ENCODE data around the gene TNF.

The TNF gene

GRCh38 chr6:31575335-31575901, at the start of gene TNF:
TNF (plus strand) TSS chr6:31575565; CDS start chr6:31575742, 177 bp downstream.
- no peak for DNase-seq

GRCh38 chr6:31525932-31526591, 49.3 kb upstream of the TNF start:
- peak; percentile 50 for DNase-seq

DNA sequence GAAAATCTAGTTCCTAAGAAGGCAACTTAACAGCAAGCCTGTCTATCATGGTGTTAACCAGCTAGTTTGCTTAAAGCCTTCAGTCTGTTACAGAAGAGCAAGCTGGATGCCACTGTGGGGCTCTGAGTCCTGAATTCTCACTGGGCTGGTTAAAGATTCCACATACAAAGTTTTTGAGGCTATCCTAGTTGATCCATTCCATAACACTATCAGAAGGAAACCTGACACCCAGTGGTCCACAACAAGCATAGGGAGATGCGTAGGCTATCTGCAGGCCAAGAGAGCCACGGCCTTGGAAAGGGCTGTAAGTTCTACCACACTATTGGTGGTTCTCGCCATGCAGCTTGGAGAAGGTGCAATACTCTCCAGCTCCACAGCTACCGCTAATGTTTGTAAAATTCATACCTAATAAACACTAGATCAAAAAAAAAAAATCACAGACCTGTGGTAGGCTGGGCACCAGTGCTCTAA, 47.0 kb upstream of the TNF start:
- no peak for DNase-seq

DNA sequence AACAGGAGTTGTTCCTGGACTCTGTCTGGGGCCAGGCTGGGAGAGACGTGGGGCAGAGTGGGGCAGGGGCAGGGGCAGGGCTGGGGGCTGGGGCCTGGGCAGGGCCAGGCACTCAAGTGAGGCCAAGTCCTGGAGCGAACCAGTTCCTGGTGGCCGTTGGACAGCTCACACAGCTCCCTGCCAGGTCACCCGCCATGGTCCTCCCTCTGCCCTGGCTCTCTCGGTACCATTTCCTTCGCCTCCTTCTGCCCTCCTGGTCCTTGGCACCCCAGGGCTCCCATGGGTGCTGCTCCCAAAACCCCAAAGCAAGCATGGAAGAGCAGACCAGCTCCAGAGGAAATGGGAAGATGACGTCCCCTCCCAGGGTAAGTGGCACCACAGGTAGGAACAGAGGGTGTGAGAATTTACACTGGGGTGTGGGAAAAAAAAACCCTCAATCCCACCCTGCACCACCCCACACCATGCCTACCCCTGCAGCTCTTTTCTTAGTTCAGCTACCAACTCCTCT, 46.5 kb upstream of the TNF start, which contains the start of gene MCCD1:
Gene MCCD1, plus strand, starts transcription at position 142 of the 508 bp plus-strand sequence. Its CDS starts 53 bp downstream, at position 195.
- no peak for DNase-seq

DNA sequence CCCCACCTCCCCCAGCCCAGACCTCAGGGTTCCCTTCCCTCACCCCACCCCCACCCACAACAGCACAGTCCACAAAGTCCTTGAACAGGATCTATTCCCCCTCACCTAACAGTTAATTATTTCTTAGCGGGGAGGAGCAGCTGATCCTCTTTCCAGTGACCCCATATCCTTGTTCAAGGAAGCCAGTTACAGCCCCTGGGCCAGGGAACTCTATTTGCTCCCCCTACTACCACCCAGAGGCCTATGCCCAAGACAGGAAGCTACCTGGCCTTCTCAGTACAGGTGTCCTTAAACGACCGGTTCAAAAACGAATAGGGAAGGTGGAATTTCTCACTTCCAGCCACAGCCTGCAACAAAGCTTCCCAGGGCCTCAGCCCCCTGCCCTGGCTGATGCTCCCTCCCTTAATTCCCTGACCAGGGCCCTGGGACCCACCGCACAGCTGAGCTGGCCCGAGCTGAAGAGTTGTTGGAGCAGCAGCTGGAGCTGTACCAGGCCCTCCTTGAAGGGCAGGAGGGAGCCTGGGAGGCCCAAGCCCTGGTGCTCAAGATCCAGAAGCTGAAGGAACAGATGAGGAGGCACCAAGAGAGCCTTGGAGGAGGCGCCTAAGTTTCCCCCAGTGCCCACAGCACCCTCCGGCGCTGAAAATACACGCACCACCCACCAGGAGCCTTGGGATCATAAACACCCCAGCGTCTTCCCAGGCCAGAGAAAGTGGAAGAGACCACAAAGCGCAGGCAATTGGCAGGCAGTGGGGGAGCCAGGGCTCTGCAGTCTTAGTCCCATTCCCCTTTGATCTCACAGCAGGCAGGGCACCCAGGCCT, 45.8 kb upstream of the TNF start:
- no peak for DNase-seq

- no peak for DNase-seq
These were observed 44.7 kb upstream of the TNF start for GRCh38 chr6:31530659-31531058.

GRCh38 chr6:31531162-31531561, 44.2 kb upstream of the TNF start:
- DNase-seq = no peak

- DNase-seq = no peak
These were observed 43.4 kb upstream of the TNF start for GRCh38 chr6:31531771-31532643.

DNA sequence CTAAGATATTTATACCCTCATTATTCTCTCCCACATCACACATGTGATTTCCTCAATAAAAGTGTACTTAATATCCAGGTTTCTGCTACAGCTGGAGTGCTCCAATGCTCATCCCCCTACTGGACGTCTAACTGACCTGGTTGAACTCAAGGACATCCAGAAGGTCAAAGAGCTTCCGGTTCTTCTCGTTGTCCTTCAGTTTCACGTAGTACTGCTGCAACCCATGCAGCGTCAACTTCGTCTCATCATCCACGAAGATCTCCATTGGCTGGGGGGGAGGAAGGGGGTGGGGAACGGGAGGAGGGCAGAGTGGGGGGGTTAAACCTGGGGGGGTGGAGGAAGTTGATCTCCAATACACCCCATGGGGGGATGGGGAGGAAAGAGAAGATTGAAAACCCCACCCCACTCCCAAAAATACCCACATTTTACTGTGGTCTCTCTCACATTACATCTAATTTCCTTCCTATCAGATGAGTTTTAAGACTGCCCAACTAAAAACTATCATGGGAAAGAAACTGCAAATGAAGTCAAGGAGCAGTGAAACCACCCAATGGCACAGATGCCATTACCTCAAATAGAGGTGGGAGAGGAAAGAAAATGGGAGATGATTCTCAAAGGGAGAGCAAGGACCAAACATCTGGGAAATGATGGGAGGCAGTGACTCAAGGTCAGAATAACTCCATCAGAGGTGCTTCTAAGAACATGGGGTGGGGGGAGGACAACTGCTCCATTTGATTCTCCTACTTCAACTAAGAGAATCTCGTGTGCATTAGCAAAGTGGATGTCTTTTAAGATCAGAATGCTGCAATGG, 42.5 kb upstream of the TNF start:
- no peak for DNase-seq

DNA sequence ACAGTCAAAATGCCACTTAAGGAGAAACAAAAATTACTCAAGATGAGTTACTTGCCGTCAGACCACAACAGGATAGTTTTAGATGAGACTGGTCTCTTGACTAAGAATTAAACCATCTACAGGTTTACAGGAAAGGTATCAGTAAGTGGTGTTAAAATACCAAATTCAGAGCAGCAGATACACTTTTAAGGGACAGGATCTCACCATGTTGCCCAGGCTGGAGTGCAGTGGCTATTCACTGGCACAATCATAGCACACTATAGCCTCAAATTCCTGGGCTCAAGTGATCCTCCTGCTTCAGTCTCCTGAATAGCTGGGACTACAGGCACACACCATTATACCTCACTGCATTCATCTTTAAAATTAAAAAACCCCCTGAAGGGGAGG, 41.9 kb upstream of the TNF start:
- no peak for DNase-seq

DNA sequence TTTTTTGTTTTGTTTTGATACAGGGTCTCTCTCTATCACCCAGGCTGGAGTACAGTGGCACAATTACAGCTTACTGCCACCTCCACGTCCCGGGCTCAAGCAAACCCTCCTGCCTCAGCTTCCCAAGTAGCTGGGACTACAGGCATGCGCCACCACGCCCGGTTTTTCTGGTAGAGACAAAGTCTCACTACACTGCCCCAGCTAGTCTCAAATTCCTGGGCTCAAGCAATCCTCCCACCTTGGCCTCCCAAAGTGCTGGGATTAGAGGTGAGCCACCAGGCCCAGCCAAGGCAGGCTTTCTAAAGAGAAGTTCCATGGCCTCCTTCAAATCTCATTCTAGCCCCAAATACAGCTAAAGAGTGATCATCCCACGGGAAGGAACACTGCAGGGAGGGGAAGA, 41.4 kb upstream of the TNF start:
- no peak for DNase-seq

- no peak for DNase-seq
These were observed 40.8 kb upstream of the TNF start for GRCh38 chr6:31534521-31535040.

- no peak for DNase-seq
These were observed 39.6 kb upstream of the TNF start for GRCh38 chr6:31535538-31536324.

GRCh38 chr6:31538805-31539400, 36.5 kb upstream of the TNF start:
- no peak for DNase-seq

DNA sequence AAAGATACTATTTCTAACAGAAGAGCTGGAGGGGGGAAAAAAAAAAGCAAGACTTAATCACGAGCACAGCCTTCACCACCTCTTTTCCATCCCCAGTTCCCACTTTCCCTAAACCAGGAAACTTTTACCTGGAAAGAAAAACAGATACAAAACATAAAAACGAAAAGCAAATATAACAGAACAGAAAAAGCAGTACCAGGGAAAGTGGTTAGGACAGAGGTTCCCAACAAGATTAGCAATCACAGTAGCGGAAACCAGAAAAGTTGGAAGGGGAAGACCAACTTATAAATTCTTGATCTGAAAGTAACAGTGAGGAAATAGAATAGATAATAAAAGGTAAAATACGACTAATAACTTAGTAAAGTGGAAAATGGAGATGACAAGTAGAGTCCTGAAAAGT, 34.7 kb upstream of the TNF start:
- no peak for DNase-seq

GRCh38 chr6:31541059-31541657, 34.2 kb upstream of the TNF start:
- DNase-seq = peak; percentile 40

DNA sequence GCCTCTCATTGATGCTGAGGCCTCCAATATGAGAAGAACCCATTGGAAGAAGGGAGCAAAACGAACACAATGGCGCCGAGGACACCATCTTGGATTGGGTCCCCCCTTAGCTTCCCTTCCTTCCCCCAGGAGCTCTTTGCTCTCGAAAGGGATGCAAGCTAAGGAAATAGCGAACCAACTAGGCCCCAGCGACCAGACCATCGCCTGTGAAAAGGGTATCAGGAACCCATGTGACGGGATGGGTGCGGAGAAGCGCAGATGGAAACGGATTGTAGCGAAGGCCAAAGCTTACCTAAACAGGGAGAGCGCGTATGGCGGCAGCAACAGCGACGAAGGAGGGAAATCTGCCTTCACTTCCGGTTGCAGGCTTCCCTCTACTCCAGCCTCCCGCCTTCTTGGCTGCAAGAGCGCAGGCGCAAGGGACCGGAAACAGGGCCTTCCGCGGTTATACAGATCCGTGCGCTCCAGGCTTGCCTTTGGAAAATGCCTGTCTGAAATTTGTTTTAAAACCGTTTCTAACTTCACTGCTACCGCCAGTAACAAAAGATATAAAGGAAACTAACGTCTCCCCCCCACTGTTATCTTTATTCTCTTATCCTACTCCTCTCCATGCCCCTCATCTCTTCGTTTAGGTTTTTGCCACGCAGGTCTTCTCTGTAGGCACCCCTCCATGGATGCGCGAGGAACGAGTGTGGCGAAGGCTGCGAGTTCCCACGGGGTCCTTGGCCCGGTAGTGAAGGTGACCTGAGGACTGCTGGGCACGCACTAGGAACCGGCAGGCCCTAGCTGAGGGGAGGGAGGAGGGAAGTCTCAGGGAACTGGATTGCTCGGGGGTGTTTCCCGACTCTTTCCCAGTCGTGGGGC, 33.5 kb upstream of the TNF start, which contains the start of gene DDX39B:
Gene DDX39B, minus strand, starts transcription at position 346 of the 864 bp plus-strand sequence. CDS start 1,471 bp downstream, outside the sequence.
- DNase-seq = peak; percentile 97

DNA sequence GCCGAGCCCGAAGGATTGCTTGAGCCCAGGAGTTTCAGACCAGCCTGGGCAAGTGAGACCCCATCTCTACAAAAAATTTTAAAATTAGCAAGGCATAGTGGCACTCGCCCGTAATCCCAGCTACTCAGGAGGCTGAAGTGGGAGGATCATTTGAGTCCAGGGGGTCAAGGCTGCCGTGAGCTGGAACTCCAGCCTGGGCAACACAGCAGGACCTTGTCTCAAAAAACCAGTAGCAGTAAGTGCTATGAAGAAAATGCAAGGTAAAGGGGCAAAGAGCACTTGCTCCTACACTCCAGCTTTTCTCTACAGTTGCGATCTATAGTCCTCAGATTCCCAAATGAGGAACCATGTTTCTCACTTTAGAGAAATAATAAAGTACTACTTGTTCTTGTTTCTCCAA, 31.7 kb upstream of the TNF start:
- DNase-seq = no peak

DNA sequence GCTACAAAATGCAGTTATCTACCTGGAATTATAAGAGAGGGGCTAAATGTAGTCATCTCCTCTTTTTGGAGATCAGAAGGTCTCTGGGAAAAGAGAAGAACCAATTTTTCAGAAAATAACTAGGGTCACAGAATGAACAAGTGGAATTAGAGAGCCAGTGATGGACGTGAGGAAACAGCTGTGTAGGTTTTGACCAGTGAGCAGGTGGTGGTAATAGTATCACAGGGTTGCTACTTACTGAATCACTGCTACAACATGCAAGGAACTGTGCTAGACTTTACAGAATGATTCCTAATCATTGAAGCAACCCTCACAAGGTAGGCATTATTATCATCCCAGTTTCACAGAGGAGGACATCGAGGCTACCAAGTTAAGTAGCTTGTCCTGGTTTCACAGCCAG, 30.7 kb upstream of the TNF start:
- no peak for DNase-seq

Data from HCEC 1CT (cell line).